ENCODE measurements around the gene ACOXL.

GRCh38 chr2:110770959-110771431 is 38.6 kb downstream of the ACOXL start:
- TF ChIP-seq CTCF (IDR thresholded peaks at IDR 0.05; ENCODE audit: low read depth, low read length, poor library complexity, severe bottlenecking) (no peak), EZH2phosphoT487 (IDR thresholded peaks at IDR 0.05; ENCODE audit: borderline replicate concordance, low read length) (no peak)
